Measurements from ENCODE around the gene SERPINB6.

Gene SERPINB6

DNA sequence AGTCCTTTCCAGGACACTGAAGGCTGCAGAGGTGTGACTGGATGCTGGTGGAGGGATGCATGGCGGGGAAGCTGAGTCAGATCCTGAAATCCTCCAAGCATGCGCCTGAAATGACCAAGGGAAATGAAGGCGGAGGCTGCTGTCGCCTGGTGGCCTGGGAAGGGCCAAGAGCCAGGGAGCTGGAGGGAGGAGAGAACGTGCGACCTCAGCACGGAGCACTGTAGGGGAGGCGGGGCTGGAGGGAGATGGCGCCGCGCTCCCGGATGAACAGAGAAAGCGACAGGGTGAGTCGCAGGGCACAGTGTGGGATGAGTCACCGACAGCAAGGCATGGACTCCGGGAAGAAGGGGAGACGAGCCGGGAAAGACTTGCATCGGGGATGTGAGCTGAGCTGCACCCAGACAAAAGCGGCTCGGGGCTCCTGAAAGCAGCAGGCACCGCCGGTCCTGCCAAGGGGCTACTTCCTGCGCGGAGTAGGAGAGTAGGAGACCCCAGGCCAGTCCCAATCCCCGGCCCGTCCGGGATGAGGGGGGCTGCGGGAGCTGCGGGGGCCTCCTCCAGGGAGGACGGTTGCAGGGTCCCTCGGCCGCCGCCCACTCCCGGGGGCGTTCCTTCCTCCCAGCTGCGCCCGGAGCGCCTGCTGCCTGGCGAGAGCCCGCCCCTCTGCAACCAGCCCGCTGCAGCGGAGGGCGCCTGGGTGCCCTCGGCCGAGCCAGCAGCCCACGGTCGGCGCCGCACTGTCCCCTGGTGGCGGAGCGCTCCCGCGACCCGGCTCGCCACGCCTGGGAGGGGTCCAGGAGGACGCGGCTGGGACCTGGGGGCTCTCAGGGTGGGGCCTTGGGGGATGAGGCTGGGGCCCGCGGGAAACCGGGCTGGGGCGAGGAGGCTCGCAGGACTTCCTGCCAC, 17.3 kb upstream of the SERPINB6 start:
- peak overlapping the region; percentile 96 for H3K4me2 ChIP-seq (ENCODE audit: low read length)
- no peaks in the 10 kb centered on the region for H3K79me2 ChIP-seq (ENCODE audit: low read length)
- no peak for TF ChIP-seq EZH2phosphoT487 (IDR thresholded peaks at IDR 0.05; ENCODE audit: low read depth)
- TF ChIP-seq, protein P1, sequence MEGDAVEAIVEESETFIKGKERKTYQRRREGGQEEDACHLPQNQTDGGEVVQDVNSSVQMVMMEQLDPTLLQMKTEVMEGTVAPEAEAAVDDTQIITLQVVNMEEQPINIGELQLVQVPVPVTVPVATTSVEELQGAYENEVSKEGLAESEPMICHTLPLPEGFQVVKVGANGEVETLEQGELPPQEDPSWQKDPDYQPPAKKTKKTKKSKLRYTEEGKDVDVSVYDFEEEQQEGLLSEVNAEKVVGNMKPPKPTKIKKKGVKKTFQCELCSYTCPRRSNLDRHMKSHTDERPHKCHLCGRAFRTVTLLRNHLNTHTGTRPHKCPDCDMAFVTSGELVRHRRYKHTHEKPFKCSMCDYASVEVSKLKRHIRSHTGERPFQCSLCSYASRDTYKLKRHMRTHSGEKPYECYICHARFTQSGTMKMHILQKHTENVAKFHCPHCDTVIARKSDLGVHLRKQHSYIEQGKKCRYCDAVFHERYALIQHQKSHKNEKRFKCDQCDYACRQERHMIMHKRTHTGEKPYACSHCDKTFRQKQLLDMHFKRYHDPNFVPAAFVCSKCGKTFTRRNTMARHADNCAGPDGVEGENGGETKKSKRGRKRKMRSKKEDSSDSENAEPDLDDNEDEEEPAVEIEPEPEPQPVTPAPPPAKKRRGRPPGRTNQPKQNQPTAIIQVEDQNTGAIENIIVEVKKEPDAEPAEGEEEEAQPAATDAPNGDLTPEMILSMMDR (IDR thresholded peaks at IDR 0.05; ENCODE audit: low read depth, low read length): peak; percentile 57
- no peaks in the 10 kb centered on the region for H3K27me3 ChIP-seq (ENCODE audit: low read depth, low read length)
- H3K36me3 ChIP-seq (replicated peaks; ENCODE audit: low read depth, low read length): no peaks in the 10 kb centered on the region
- H3K4me3 ChIP-seq (ENCODE audit: low read length): peak overlapping the region; percentile 84
- peak overlapping the region; percentile 87 for H3K27ac ChIP-seq (ENCODE audit: low read length)
- peak overlapping the region; percentile 84 for H2AFZ ChIP-seq (ENCODE audit: low read depth, low read length)
- peak overlapping the region; percentile 81 for H3K9ac ChIP-seq (ENCODE audit: low read length)
- no peaks in the 10 kb centered on the region for H4K20me1 ChIP-seq (ENCODE audit: insufficient read depth, low read length)
- H3K4me1 ChIP-seq (ENCODE audit: low read length): peaks cover 12% of the 10 kb centered on the region
- H3K9me3 ChIP-seq (ENCODE audit: insufficient read depth, low read length): no peaks in the 10 kb centered on the region

DNA sequence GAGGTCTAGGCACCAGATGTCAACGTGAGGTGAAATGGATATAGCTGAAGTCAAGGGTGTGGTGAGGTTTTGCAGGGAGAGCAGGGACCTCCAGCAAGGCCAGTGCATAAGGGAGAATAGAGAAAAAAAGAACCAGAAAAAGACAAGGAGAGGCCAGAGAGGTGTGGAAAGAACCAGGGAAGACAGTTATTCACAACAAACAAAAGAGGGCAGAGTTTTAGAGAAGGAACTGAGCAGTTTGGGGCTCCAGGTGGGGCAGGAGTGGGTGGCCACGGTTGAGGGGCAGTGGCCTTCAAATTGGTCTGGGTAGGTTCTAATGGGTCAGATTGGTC, 16.7 kb upstream of the SERPINB6 start:
- Histone ChIP-seq H3K4me2 (ENCODE audit: low read length) (peak overlapping the region; percentile 96), H3K4me1 (ENCODE audit: low read length) (peaks cover 12% of the 10 kb centered on the region), H3K27ac (ENCODE audit: low read length) (peak overlapping the region; percentile 87), H3K4me3 (ENCODE audit: low read length) (peak overlapping the region; percentile 84), H3K79me2 (ENCODE audit: low read length) (no peaks in the 10 kb centered on the region), H3K9ac (ENCODE audit: low read length) (peak overlapping the region; percentile 81), H2AFZ (ENCODE audit: low read depth, low read length) (peak overlapping the region; percentile 84), H4K20me1 (ENCODE audit: insufficient read depth, low read length) (no peaks in the 10 kb centered on the region), H3K36me3 (replicated peaks; ENCODE audit: low read depth, low read length) (no peaks in the 10 kb centered on the region), H3K9me3 (ENCODE audit: insufficient read depth, low read length) (no peaks in the 10 kb centered on the region), H3K27me3 (ENCODE audit: low read depth, low read length) (no peaks in the 10 kb centered on the region)
- TF ChIP-seq, protein P1 (IDR thresholded peaks at IDR 0.05; ENCODE audit: low read depth, low read length): no peak
- TF ChIP-seq EZH2phosphoT487 (IDR thresholded peaks at IDR 0.05; ENCODE audit: low read depth): no peak

DNA sequence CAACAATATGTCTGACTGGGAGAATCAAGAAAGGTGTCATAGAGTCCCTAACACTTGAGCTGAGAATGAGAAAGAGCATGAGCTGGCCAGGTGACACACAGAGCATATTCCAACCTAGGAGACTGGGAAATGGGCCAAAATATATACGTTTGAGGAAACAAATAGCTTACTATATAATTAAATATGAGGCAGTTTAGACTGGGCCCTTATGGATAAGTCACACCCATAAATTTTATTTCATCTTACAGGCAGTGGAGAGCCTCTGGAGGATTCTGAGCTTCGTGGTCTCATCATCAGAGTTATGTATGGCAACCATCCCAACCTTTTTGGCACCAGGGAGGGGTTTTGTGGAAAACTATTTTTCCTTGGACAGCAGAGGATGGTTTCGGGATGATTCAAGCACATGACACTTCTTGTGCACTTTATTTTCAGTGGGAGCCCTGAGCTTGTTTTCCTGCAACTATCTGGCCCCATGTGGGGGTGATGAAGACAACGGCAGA, 15.4 kb upstream of the SERPINB6 start:
- TF ChIP-seq, protein P1 (IDR thresholded peaks at IDR 0.05; ENCODE audit: low read depth, low read length): no peak
- no peak for TF ChIP-seq EZH2phosphoT487 (IDR thresholded peaks at IDR 0.05; ENCODE audit: low read depth)
- Histone ChIP-seq H3K4me1 (ENCODE audit: low read length) (peaks cover 12% of the 10 kb centered on the region), H3K4me2 (ENCODE audit: low read length) (no peak overlapping the region), H3K27ac (ENCODE audit: low read length) (no peak overlapping the region), H3K36me3 (replicated peaks; ENCODE audit: low read depth, low read length) (no peaks in the 10 kb centered on the region), H4K20me1 (ENCODE audit: insufficient read depth, low read length) (no peaks in the 10 kb centered on the region), H2AFZ (ENCODE audit: low read depth, low read length) (no peak overlapping the region), H3K27me3 (ENCODE audit: low read depth, low read length) (0 out of 2 replicates have a peak, but pooled peaks cover 3% of the 10 kb centered on the region), H3K4me3 (ENCODE audit: low read length) (no peak overlapping the region), H3K79me2 (ENCODE audit: low read length) (no peaks in the 10 kb centered on the region), H3K9me3 (ENCODE audit: insufficient read depth, low read length) (no peaks in the 10 kb centered on the region), H3K9ac (ENCODE audit: low read length) (no peak overlapping the region)

DNA sequence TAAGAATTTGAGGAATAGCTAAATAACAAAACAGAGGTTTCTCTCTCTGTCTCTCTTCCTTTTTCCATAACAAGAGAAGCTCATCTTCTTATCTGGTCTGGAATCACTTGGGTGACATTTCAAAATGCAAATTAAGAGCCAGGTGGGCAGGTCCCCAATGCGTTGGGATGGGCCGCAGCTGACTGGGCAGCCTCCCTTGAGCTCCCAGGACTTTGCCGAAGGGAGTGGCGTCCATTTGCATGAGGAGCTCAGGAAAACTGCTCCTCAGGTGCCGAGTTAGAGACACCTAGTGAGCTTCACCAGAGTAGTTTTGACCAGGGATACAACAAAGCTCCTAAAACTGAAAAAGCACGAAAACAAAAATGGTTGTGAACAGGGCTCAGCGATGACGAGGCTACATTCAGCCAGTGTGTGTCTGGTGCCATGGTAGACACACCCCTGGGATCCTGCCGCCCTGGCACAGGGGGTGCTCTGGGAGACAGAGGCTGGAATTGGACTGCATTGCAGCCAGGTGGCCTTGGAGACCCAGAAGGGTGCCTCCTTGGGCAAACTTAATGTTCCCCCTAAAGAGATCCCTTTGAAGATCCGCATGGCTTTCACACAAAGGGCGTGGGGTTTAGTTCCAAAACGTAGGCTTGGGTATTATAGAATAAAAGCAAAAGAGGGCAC, 13.5 kb upstream of the SERPINB6 start:
- Histone ChIP-seq H3K79me2 (ENCODE audit: low read length) (no peaks in the 10 kb centered on the region), H4K20me1 (ENCODE audit: insufficient read depth, low read length) (no peaks in the 10 kb centered on the region), H3K36me3 (replicated peaks; ENCODE audit: low read depth, low read length) (no peaks in the 10 kb centered on the region), H3K27ac (ENCODE audit: low read length) (no peak overlapping the region), H3K27me3 (ENCODE audit: low read depth, low read length) (peaks cover 3% of the 10 kb centered on the region; the same call in 1 of the 2 replicates), H3K4me2 (ENCODE audit: low read length) (no peak overlapping the region), H3K9me3 (ENCODE audit: insufficient read depth, low read length) (no peaks in the 10 kb centered on the region), H2AFZ (ENCODE audit: low read depth, low read length) (no peak overlapping the region), H3K4me1 (ENCODE audit: low read length) (peaks cover 6% of the 10 kb centered on the region), H3K4me3 (ENCODE audit: low read length) (no peak overlapping the region), H3K9ac (ENCODE audit: low read length) (no peak overlapping the region)
- TF ChIP-seq, protein P1 (IDR thresholded peaks at IDR 0.05; ENCODE audit: low read depth, low read length): no peak
- no peak for TF ChIP-seq EZH2phosphoT487 (IDR thresholded peaks at IDR 0.05; ENCODE audit: low read depth)

All from OCI-LY3 (cell line).